PC-9 (cell line): ENCODE results near the gene UGT2A1. TPM values are rescaled to one million over a fixed set of nuclear protein-coding genes. Genes with fewer than 3 reads are reported as not detected.

ENCODE experiments used
- BruUV-seq: library from RNA; stranded (reverse); fragments of 400-500 nt; replicated peaks from 2 replicates; lab custom pipeline; 2021; lab: Mats Ljungman, UMichigan
- CTCF ChIA-PET: fragments of 300-600 bp; sonication (Branson Sonifier 250); formaldehyde crosslinking; loops from one replicate; lab custom pipeline; 2022; ENCODE audit warnings: antibody characterized with exemption; lab: Charles Lee
- POLR2A ChIA-PET: fragments of 300-600 bp; sonication (Branson Sonifier 250); formaldehyde crosslinking; loops from one replicate; lab custom pipeline; 2022; ENCODE audit warnings: antibody characterized with exemption; ENCODE audit not compliant: unreplicated experiment; lab: Charles Lee
- DNase-seq, 2 experiments: peaks; one replicate each; pipeline versions ENCODE4 v3.0.0 to v3.0.0-alpha.2; 2015 to 2022; ENCODE audit warnings: mixed read lengths in 1 of 2
- H2AFZ ChIP-seq: fragments of 200-600 bp; sonication (generic); 2 replicates; pipeline ENCODE4 v1.8.1; 2017; ENCODE audit warnings: antibody characterized with exemption
- H3F3A ChIP-seq: fragments of 200-600 bp; sonication (generic); 2 replicates; pipeline ENCODE4 v1.8.1; 2017; ENCODE audit warnings: antibody characterized with exemption, mild to moderate bottlenecking, low read depth; ENCODE audit not compliant: insufficient read depth
- H3K27ac ChIP-seq: fragments of 200-600 bp; sonication (generic); 2 replicates; pipeline ENCODE4 v1.6.1; 2016; ENCODE audit warnings: mixed run types
- H3K27me3 ChIP-seq: fragments of 200-600 bp; sonication (generic); 2 replicates; pipeline ENCODE4 v1.6.1; 2016; ENCODE audit warnings: low read depth, mixed run types; ENCODE audit not compliant: insufficient read depth
- H3K36me3 ChIP-seq: fragments of 200-600 bp; sonication (generic); 2 replicates; pipeline ENCODE4 v1.6.1; 2016; ENCODE audit warnings: low read depth, mixed run types
- H3K4me1 ChIP-seq: fragments of 200-600 bp; sonication (generic); replicated peaks from 2 replicates; pipeline ENCODE4 v1.6.1; 2016; ENCODE audit warnings: mixed run types; ENCODE audit not compliant: insufficient read depth
- H3K4me2 ChIP-seq: fragments of 200-600 bp; sonication (generic); 2 replicates; pipeline ENCODE4 v1.6.1; 2017; ENCODE audit warnings: mixed run types
- H3K4me3 ChIP-seq: fragments of 200-600 bp; sonication (generic); 2 replicates; pipeline ENCODE4 v1.6.1; 2016; ENCODE audit warnings: mixed run types
- H3K79me2 ChIP-seq: fragments of 200-600 bp; sonication (generic); 2 replicates; pipeline ENCODE4 v1.6.1; 2017; ENCODE audit warnings: low read depth, mixed run types
- H3K9me2 ChIP-seq: fragments of 200-600 bp; sonication (generic); 2 replicates; pipeline ENCODE4 v1.8.1; 2017; ENCODE audit warnings: mild to moderate bottlenecking; ENCODE audit not compliant: insufficient read depth
- H3K9me3 ChIP-seq: fragments of 200-600 bp; sonication (generic); 2 replicates; pipeline ENCODE4 v1.8.1; 2016; ENCODE audit warnings: low read depth; ENCODE audit not compliant: insufficient read depth
- H4K20me1 ChIP-seq: fragments of 200-600 bp; sonication (generic); 2 replicates; pipeline ENCODE4 v1.8.1; 2017; ENCODE audit not compliant: insufficient read depth
- CTCF ChIP-seq: fragments of 200-600 bp; sonication (generic); conservative IDR thresholded peaks from 2 replicates; pipeline ENCODE4 v1.6.1; 2017; ENCODE audit warnings: mixed run types, antibody characterized with exemption, mild to moderate bottlenecking, moderate library complexity
- EZH2 ChIP-seq: fragments of 200-600 bp; sonication (generic); IDR thresholded peaks from 2 replicates; pipeline ENCODE4 v1.8.0; 2017; ENCODE audit warnings: antibody characterized with exemption, low read depth
- intact Hi-C: fragments of 100-400 bp; cut with micrococcal nuclease; formaldehyde crosslinking; loops from one replicate; pipeline ENCODE4 v1.10.0; 2022; ENCODE audit not compliant: unreplicated experiment
- total RNA-seq: library from RNA; stranded (reverse); gene quantifications from 2 replicates; pipeline ENCODE4 v1.2.3, GENCODE V29; 2021

UGT2A1 gene
- total RNA-seq, 1 experiment from 2014 or later = not detected

DNA sequence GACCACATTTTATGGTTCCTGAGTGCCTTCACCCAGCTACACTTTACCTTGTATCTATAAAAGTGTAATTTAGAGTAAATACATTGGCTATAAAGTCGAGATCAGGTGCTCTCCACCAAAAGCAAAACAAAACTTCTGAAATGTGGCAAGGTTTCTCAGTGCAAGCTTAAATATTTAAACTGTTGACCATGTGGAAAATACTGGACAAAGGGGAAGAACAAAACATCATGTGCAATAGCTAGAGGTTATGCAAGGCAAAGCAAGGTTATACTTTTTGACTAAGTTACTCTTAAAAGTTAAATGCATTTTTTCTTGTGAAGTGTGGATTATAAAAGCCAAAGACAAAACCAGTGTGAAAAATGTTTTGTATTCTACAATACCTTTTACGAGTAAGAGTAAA lies 69.5 kb downstream of the UGT2A1 start:
- CTCF ChIA-PET = no interaction called here
- BruUV-seq = no TSS peak
- Histone ChIP-seq H3K36me3 (no peaks in the 10 kb centered on the region), H3K79me2 (no peaks in the 10 kb centered on the region), H4K20me1 (no peaks in the 10 kb centered on the region), H3K9me2 (no peaks in the 10 kb centered on the region), H3K9me3 (no peaks in the 10 kb centered on the region), H3F3A (no peaks in the 10 kb centered on the region), H3K27ac (no peak overlapping the region), H3K27me3 (no peaks in the 10 kb centered on the region), H3K4me3 (no peak overlapping the region), H2AFZ (no peak overlapping the region), H3K4me1 (no peaks in the 10 kb centered on the region), H3K4me2 (no peak overlapping the region)
- POLR2A ChIA-PET = no interaction called here
- TF ChIP-seq CTCF (no peak), EZH2 (no peak)
- DNase-seq = no peak
- intact Hi-C loops = no loop called here

GRCh38 chr4:69577245-69577644 lies 75.8 kb downstream of the UGT2A1 start:
- no peaks in the 10 kb centered on the region for H3K9me3 ChIP-seq
- no peak for TF ChIP-seq EZH2
- TF ChIP-seq CTCF = no peak
- no peaks in the 10 kb centered on the region for H3F3A ChIP-seq
- H3K79me2 ChIP-seq = no peaks in the 10 kb centered on the region
- H3K9me2 ChIP-seq = no peaks in the 10 kb centered on the region
- no TSS peak for BruUV-seq
- no peak overlapping the region for H2AFZ ChIP-seq
- CTCF ChIA-PET = no interaction called here
- no peaks in the 10 kb centered on the region for H4K20me1 ChIP-seq
- H3K27ac ChIP-seq = no peak overlapping the region
- no peaks in the 10 kb centered on the region for H3K4me1 ChIP-seq
- POLR2A ChIA-PET = no interaction called here
- no peak for DNase-seq
- H3K36me3 ChIP-seq = no peaks in the 10 kb centered on the region
- no peak overlapping the region for H3K4me3 ChIP-seq
- intact Hi-C loops = no loop called here
- H3K27me3 ChIP-seq = no peaks in the 10 kb centered on the region
- H3K4me2 ChIP-seq = no peak overlapping the region

DNA sequence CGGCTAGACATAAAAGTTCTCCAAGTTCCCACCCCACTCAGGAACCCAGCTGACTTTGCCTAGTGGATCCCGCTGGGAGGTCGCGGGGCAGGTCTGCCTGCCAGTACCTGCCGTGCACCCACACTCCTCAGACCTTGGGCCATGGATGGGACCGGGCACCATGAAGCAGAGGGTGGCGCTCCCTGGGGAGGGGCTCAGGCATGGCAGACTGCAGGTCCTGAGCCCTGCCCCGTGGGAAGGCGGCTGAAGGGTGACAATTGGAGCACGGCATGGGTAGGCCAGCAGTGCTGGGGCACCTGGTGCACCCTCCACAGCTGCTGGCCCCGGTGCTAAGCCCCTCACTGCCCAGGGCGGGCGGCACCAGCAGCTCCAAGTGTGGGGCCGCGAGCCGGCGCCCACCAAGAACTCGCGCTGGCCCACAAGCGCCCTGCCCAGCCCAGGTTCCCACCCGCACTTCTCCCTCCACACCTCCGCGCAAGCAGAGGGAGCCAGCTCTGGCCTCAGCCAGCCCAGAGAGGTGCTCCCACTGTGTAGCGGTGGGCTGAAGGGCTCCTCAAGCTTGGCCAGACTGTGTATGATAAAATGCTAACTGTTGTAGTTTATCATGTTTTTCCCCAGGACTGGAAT lies 76.7 kb downstream of the UGT2A1 start:
- no peak for DNase-seq
- H2AFZ ChIP-seq = no peak overlapping the region
- BruUV-seq = no TSS peak

More for the DNA sequence above, 76.7 kb downstream of the UGT2A1 start:
- Histone ChIP-seq H3K27ac (no peak overlapping the region), H3K36me3 (no peaks in the 10 kb centered on the region), H3K9me3 (no peaks in the 10 kb centered on the region), H3F3A (no peaks in the 10 kb centered on the region), H3K27me3 (no peaks in the 10 kb centered on the region), H3K4me2 (no peak overlapping the region), H3K4me3 (no peak overlapping the region), H3K4me1 (no peaks in the 10 kb centered on the region), H3K9me2 (no peaks in the 10 kb centered on the region), H3K79me2 (no peaks in the 10 kb centered on the region), H4K20me1 (no peaks in the 10 kb centered on the region)
- TF ChIP-seq CTCF (no peak), EZH2 (no peak)
- ChIA-PET POLR2A (no interaction called here), CTCF (no interaction called here)
- intact Hi-C loops = no loop called here
